HEK293T (cell line): ENCODE results near the gene GRIK2.
"Not testable (repeated sequence)": the region's sequence is repeated elsewhere in the genome, so short reads cannot be mapped to it uniquely, and the experiment has no call there.

Experiments
- CTCF ChIA-PET: fragments of 350-600 bp; formaldehyde crosslinking; extraction: SDS; loops from one replicate; lab custom pipeline; 2021; ENCODE audit warnings: antibody characterized with exemption, inconsistent platforms; lab: Yijun Ruan, JAX
- POLR2A ChIA-PET: fragments of 350-600 bp; formaldehyde crosslinking; extraction: SDS; loops from one replicate; lab custom pipeline; 2020; ENCODE audit warnings: antibody characterized with exemption, inconsistent platforms; lab: Yijun Ruan, JAX
- DNase-seq: peaks from one replicate; pipeline ENCODE4 v3.0.0; 2012; ENCODE audit warnings: mixed read lengths; ENCODE audit errors: extremely low spot score
- ARNT ChIP-seq: fragments of 450-650 bp; IDR thresholded peaks from 2 replicates; pipeline ENCODE4 v1.6.1; 2017; ENCODE audit warnings: mild to moderate bottlenecking
- BHLHE40 ChIP-seq: fragments of 450-650 bp; IDR thresholded peaks from 2 replicates; pipeline ENCODE4 v1.6.1; 2016; ENCODE audit warnings: mild to moderate bottlenecking, moderate library complexity, borderline replicate concordance
- CTBP1 ChIP-seq: fragments of 450-650 bp; IDR thresholded peaks from 2 replicates; pipeline ENCODE4 v1.6.1; 2016; ENCODE audit warnings: borderline replicate concordance
- ELF4 ChIP-seq: fragments of 450-650 bp; IDR thresholded peaks from 2 replicates; pipeline ENCODE4 v1.6.1; 2017; ENCODE audit warnings: antibody characterized with exemption
- FOXA1 ChIP-seq: fragments of 450-650 bp; IDR thresholded peaks from 2 replicates; pipeline ENCODE4 v1.6.1; 2016; ENCODE audit warnings: mild to moderate bottlenecking
- FOXK2 ChIP-seq: fragments of 450-650 bp; IDR thresholded peaks from 2 replicates; pipeline ENCODE4 v1.6.1; 2016; ENCODE audit warnings: mild to moderate bottlenecking
- FOXM1 ChIP-seq: fragments of 450-650 bp; IDR thresholded peaks from 2 replicates; pipeline ENCODE4 v1.6.1; 2017; ENCODE audit warnings: mild to moderate bottlenecking, borderline replicate concordance
- HDGF ChIP-seq: fragments of 450-650 bp; IDR thresholded peaks from 2 replicates; pipeline ENCODE4 v1.6.1; 2017; ENCODE audit warnings: antibody characterized with exemption, borderline replicate concordance
- L3MBTL2 ChIP-seq: fragments of 450-650 bp; conservative IDR thresholded peaks from 2 replicates; pipeline ENCODE4 v1.6.1; 2016; ENCODE audit warnings: mild to moderate bottlenecking
- LEF1 ChIP-seq: fragments of 450-650 bp; IDR thresholded peaks from 2 replicates; pipeline ENCODE4 v1.6.1; 2017; ENCODE audit warnings: mild to moderate bottlenecking, borderline replicate concordance
- NFRKB ChIP-seq: fragments of 450-650 bp; IDR thresholded peaks from 2 replicates; pipeline ENCODE4 v1.6.1; 2016; ENCODE audit warnings: mild to moderate bottlenecking, moderate library complexity
- PKNOX1 ChIP-seq: fragments of 450-650 bp; IDR thresholded peaks from 2 replicates; pipeline ENCODE4 v1.6.1; 2016
- SP1 ChIP-seq: fragments of 450-650 bp; IDR thresholded peaks from 2 replicates; pipeline ENCODE4 v1.6.1; 2017
- SUZ12 ChIP-seq: fragments of 450-650 bp; IDR thresholded peaks from 2 replicates; pipeline ENCODE4 v1.6.1; 2016; ENCODE audit warnings: mild to moderate bottlenecking
- TARDBP ChIP-seq: fragments of 450-650 bp; IDR thresholded peaks from 2 replicates; pipeline ENCODE4 v1.6.1; 2016
- ZNF384 ChIP-seq: fragments of 450-650 bp; IDR thresholded peaks from 2 replicates; pipeline ENCODE4 v1.6.1; 2016

Gene GRIK2

DNA sequence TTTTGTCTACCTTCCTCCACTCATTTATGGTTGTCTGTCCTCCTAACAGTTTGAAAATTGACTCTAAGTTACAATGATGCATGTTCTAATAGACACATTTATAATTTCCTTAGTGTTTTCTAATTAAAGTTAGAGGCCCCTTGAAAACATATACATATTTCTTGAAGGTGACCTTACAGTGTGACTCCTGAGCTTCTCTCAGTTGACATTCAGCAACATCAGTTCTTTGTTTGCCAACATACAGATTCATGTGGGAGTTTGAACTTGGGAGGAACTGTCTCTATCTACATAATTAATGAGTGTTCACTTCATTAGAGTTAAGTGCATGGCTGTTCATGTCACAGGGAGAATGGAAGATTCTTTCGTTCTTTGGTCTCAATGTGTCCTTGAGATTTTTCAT, 658.2 kb downstream of the GRIK2 start:
- TF ChIP-seq FOXA1 (no peak), SUZ12 (no peak), FOXM1 (no peak), ZNF384 (no peak), SP1 (no peak), HDGF (no peak), FOXK2 (no peak), PKNOX1 (no peak), ARNT (no peak), CTBP1 (no peak), TARDBP (no peak)
- POLR2A ChIA-PET = no interaction called here
- CTCF ChIA-PET = no interaction called here
- no peak for DNase-seq

DNA sequence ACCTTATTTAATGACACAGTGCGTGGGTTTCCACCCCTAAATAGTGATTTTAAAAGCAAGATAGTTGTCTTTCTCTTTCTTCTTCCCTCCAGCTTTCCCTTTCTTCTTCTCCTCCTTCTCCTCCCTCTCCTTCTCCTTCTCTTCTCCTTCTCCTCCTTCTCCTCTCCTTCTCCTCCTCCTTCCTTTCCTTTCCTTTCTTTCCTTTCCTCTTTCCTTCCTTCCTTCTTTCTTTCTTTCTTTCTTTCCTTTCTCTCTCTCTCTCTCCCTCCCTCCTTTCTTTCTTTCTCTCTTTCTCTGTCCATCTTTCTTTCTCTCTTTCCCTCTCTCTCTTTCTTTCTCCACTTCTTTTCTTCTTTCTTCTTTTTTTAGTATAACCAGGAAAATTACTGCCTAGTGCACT, 670.6 kb downstream of the GRIK2 start:
- TF ChIP-seq ELF4 (no peak), ZNF384 (no peak), ARNT (no peak), NFRKB (no peak), HDGF (no peak), FOXK2 (no peak)
- DNase-seq = no peak
- ChIA-PET CTCF (no interaction called here), POLR2A (no interaction called here)

DNA sequence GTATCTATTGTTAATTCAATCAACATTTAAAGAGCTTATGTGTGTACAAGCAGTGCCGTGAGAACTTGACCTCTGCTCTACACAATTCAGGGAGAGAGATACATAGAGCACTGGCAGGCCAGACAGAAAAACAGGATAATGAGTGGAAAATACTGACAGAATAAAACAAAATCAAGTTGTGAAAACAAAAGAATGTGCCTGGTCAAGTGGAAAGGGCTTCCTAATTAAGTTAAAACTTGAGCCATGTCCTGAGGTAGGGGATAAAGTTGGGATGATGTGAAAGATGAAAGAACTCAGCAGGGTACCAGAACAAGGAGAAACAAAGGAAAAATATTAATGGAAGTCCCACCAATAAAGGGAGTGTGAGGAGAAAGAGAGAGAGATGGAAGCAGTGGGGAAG, 672.8 kb downstream of the GRIK2 start:
- POLR2A ChIA-PET = no interaction called here
- CTCF ChIA-PET = no interaction called here
- DNase-seq = no peak
- TF ChIP-seq TARDBP = no peak
- no peak for TF ChIP-seq ELF4
- TF ChIP-seq FOXM1 = no peak
- TF ChIP-seq SUZ12 = no peak
- TF ChIP-seq FOXA1 = no peak
- TF ChIP-seq SP1 = no peak
- no peak for TF ChIP-seq BHLHE40
- no peak for TF ChIP-seq LEF1
- no peak for TF ChIP-seq ARNT
- TF ChIP-seq ZNF384 = no peak
- TF ChIP-seq PKNOX1 = no peak
- TF ChIP-seq L3MBTL2 = no peak

DNA sequence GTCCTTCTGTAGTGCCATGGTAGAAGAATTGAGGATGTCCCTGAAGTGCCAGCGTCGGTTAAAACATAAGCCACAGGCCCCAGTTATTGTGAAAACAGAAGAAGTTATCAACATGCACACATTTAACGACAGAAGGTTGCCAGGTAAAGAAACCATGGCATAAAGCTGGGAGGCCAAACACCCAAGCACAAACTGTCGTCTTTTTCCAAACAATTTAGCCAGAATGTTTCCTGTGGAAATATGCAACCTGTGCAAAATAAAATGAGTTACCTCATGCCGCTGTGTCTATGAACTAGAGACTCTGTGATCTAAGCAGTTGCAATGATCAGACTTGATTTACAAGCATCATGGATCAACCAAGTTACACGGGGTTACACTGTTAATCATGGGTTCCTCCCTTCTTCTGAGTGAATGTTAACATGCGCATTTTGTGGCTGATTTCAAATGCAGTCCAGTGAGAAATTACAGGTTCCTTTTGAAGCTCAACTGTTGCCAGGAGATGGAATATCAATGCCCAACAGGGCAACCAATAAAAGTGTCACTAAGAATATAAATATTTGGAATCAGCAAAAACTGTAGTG, 674.9 kb downstream of the GRIK2 start:
- TF ChIP-seq ARNT (no peak), PKNOX1 (no peak), FOXM1 (no peak), CTBP1 (no peak), HDGF (no peak), LEF1 (no peak), ELF4 (no peak), L3MBTL2 (no peak), SUZ12 (no peak), SP1 (no peak), FOXA1 (no peak), FOXK2 (no peak), NFRKB (no peak)
- ChIA-PET POLR2A (no interaction called here), CTCF (no interaction called here)
- DNase-seq = no peak

- CTCF ChIA-PET = no interaction called here
- no peak for DNase-seq
- no peak for TF ChIP-seq ARNT
- no peak for TF ChIP-seq NFRKB
- no peak for TF ChIP-seq LEF1
- TF ChIP-seq SP1 = no peak
- TF ChIP-seq CTBP1 = no peak
- no peak for TF ChIP-seq BHLHE40
- no peak for TF ChIP-seq SUZ12
- no peak for TF ChIP-seq ZNF384
- TF ChIP-seq PKNOX1 = no peak
- POLR2A ChIA-PET = no interaction called here
Observed at GRCh38 chr6:102075539-102075938, 682.0 kb downstream of the GRIK2 start.

DNA sequence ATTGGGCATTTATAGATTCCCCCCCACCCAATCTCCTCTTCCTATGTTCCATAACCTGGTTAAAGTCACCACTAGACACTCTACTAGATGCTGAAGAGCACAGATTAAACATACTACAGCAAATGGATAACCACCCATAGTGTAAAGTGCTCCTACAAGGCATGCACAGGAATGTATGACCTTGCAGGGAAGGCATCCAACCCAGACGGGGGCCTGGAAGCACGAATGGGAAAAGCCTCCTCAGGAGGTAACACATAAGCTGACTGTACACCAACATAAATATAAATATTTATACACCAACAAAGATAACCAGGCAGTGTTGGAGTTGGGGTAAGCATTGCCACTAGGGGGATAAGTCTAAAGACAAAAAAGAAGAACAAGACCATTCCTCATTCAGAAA, 691.7 kb downstream of the GRIK2 start:
- ChIA-PET CTCF (no interaction called here), POLR2A (no interaction called here)
- TF ChIP-seq ARNT (no peak), FOXM1 (no peak), SUZ12 (no peak), CTBP1 (no peak), LEF1 (no peak), HDGF (no peak), PKNOX1 (no peak)
- DNase-seq = no peak

GRCh38 chr6:102088160-102088559, 694.7 kb downstream of the GRIK2 start:
- CTCF ChIA-PET, DNase-seq, POLR2A ChIA-PET: not testable (repeated sequence)
